K562 (cell line): ENCODE measurements around the gene SH2D1A. TPM values are rescaled to one million over a fixed set of nuclear protein-coding genes. Genes with fewer than 3 reads are reported as not detected.

ENCODE experiments used
- ATAC-seq: fragments of 200-7000 bp; cut with Tn5 transposase; 3 replicates; pipeline ENCODE4 v1.9.1; 2020; ENCODE audit warnings: moderate library complexity
- BruUV-seq: library from RNA; stranded (reverse); fragments of 400-500 nt; replicated peaks from 2 replicates; lab custom pipeline; 2021; lab: Mats Ljungman, UMichigan
- CTCF ChIA-PET: fragments of 300-600 bp; formaldehyde crosslinking; extraction: SDS; loops from one replicate; lab custom pipeline; 2021; ENCODE audit warnings: low intra/inter-chr PET ratio; lab: Yijun Ruan, JAX
- POLR2A ChIA-PET: fragments of 300-600, 350-650 bp; sonication (Branson Sonifier 250); formaldehyde crosslinking; extraction: SDS; loops from one replicate; lab custom pipeline; 2021; ENCODE audit warnings: antibody characterized with exemption, inconsistent platforms; lab: Yijun Ruan, JAX
- DNase-seq, 4 experiments: peaks; one replicate each; pipeline versions ENCODE4 v3.0.0 to v3.0.0-alpha.2; 2011 to 2018; ENCODE audit warnings: low spot score in 3 of 4, mixed read lengths in 3 of 4; ENCODE audit errors: extremely low read depth in 1 of 4
- FAIRE-seq: peaks from 2 replicates; lab custom pipeline; 2011; peaks lifted over from hg19 to GRCh38; lab: Jason Lieb, UNC
- H2AFZ ChIP-seq: 2 replicates; pipeline ENCODE4 v1.6.0; 2011; ENCODE audit warnings: low read depth, low read length, control low read depth, inconsistent platforms
- H3K27ac ChIP-seq: fragments of 200-600 bp; 3 replicates; pipeline ENCODE4 v1.8.0; 2011; ENCODE audit warnings: low read depth, mild to moderate bottlenecking, control low read depth, inconsistent platforms, low read length, moderate library complexity, mixed read lengths; ENCODE audit errors: extremely low read depth
- H3K27me3 ChIP-seq, 2 experiments: fragments of 300-600 bp in 1 of 2; 2 replicates in 1 of 2; 3 replicates in 1 of 2; pipeline versions ENCODE4 v1.6.0 to v1.8.0; 2011; ENCODE audit warnings: inconsistent platforms in 2 of 2, low read length in 2 of 2, mild to moderate bottlenecking in 1 of 2, mixed read lengths in 1 of 2, moderate library complexity in 1 of 2; ENCODE audit not compliant: control insufficient read depth in 2 of 2, insufficient read depth in 2 of 2
- H3K36me3 ChIP-seq: fragments of 300-600 bp; 3 replicates; pipeline ENCODE4 v1.8.0; 2011; ENCODE audit warnings: mild to moderate bottlenecking, low read length, inconsistent platforms; ENCODE audit not compliant: control insufficient read depth, insufficient read depth
- H3K4me1 ChIP-seq, 2 experiments: fragments of 200-600 bp in 1 of 2; replicated peaks in 1 of 2; 2 replicates in 1 of 2; 3 replicates in 1 of 2; pipeline versions ENCODE4 v1.5.1 to v1.8.0; 2011; ENCODE audit warnings: inconsistent platforms in 2 of 2, low read length in 2 of 2, mild to moderate bottlenecking in 1 of 2, mixed read lengths in 1 of 2, moderate library complexity in 1 of 2; ENCODE audit not compliant: control insufficient read depth in 2 of 2, insufficient read depth in 2 of 2
- H3K4me2 ChIP-seq: 2 replicates; pipeline ENCODE4 v1.6.1; 2011; ENCODE audit warnings: low read length, control low read depth, inconsistent platforms, mixed read lengths; ENCODE audit not compliant: insufficient read depth
- H3K4me3 ChIP-seq: fragments of 200-600 bp; sonication (generic), shearing (Covaris generic); 2 replicates; pipeline ENCODE4 v1.5.1; 2016; ENCODE audit warnings: control low read depth, inconsistent platforms
- H3K79me2 ChIP-seq: fragments of 200-600 bp; 3 replicates; pipeline ENCODE4 v1.8.0; 2011; ENCODE audit warnings: low read length, inconsistent platforms; ENCODE audit not compliant: control insufficient read depth, insufficient read depth
- H3K9ac ChIP-seq, 2 experiments: 2 replicates each; pipeline versions ENCODE4 v1.6.0 to v1.6.1; 2011; ENCODE audit warnings: low read depth in 2 of 2, low read length in 2 of 2, control low read depth in 1 of 2, inconsistent platforms in 1 of 2, mild to moderate bottlenecking in 1 of 2, mixed read lengths in 1 of 2; ENCODE audit not compliant: insufficient read depth in 1 of 2
- H3K9me1 ChIP-seq: one replicate; pipeline ENCODE4 v1.6.0; 2011; ENCODE audit warnings: inconsistent platforms, mild to moderate bottlenecking, low read length, moderate library complexity; ENCODE audit not compliant: control insufficient read depth, insufficient read depth
- H3K9me3 ChIP-seq: replicated peaks from 2 replicates; pipeline ENCODE4 v1.5.1; 2011; ENCODE audit warnings: low read depth, low read length, inconsistent platforms; ENCODE audit not compliant: control insufficient read depth, insufficient read depth
- H4K20me1 ChIP-seq: replicated peaks from 2 replicates; pipeline ENCODE4 v1.6.1; 2011; ENCODE audit warnings: low read length, inconsistent platforms, mixed read lengths; ENCODE audit not compliant: control insufficient read depth, insufficient read depth
- ASH1L ChIP-seq: fragments of 450-650 bp; IDR thresholded peaks from 2 replicates; pipeline ENCODE4 v1.6.1; 2018; ENCODE audit warnings: borderline replicate concordance, mild to moderate bottlenecking, low read depth; ENCODE audit not compliant: partially characterized antibody
- CBX5 ChIP-seq: IDR thresholded peaks from 2 replicates; pipeline ENCODE4 v1.6.1; 2014; ENCODE audit warnings: low read depth, borderline replicate concordance
- CBX8 ChIP-seq: fragments of 200-600 bp; sonication (generic); IDR thresholded peaks from 2 replicates; pipeline ENCODE4 v1.6.1; 2012; ENCODE audit warnings: borderline replicate concordance, mixed run types, low read depth, mild to moderate bottlenecking, moderate library complexity, mixed read lengths, low read length, control low read depth, inconsistent platforms; ENCODE audit not compliant: poor library complexity, severe bottlenecking; ENCODE audit errors: extremely low read depth
- FOXJ2 ChIP-seq: fragments of 200-800 bp; sonication (Bioruptor generic); IDR thresholded peaks from 2 replicates; pipeline ENCODE4 v1.6.1; 2016; ENCODE audit warnings: missing genetic modification characterization, missing compliant biosample characterization
- NBN ChIP-seq: fragments of 450-650 bp; IDR thresholded peaks from 2 replicates; pipeline ENCODE4 v1.6.1; 2016; ENCODE audit warnings: low read depth, mild to moderate bottlenecking
- ZNF174 ChIP-seq: fragments of 250-450 bp; sonication (Bioruptor Pico); IDR thresholded peaks from 2 replicates; pipeline ENCODE4 v1.4.0; 2020; ENCODE audit warnings: mild to moderate bottlenecking
- ZNF3 ChIP-seq: fragments of 250-450 bp; sonication (Bioruptor Pico); IDR thresholded peaks from 2 replicates; pipeline ENCODE4 v1.5.0; 2021; ENCODE audit warnings: mild to moderate bottlenecking, moderate library complexity
- WGBS: fragments of 100-300 bp; shearing (Covaris generic); methylation state at CpG from one replicate; pipeline ENCODE4 v1.1.6; 2016; ENCODE audit warnings: low coverage, mixed read lengths; ENCODE audit not compliant: insufficient coverage; ENCODE audit errors: missing lambda C conversion rate; 5-methylcytosine and 5-hydroxymethylcytosine counted together
- in situ Hi-C: fragments of 300-500 bp; cut with MboI; formaldehyde crosslinking; loops from 4 replicates; pipeline ENCODE4 v1.15.0; 2018; ENCODE audit warnings: inconsistent platforms, mixed read lengths
- intact Hi-C: fragments of 100-400 bp; cut with micrococcal nuclease; formaldehyde crosslinking; loops from 2 replicates; pipeline ENCODE4 v1.14.2; 2022
- polyA plus RNA-seq, 8 experiments: library from polyadenylated mRNA; depleted of rRNA in 4 of 8; stranded (reverse) in 5 of 8; unstranded in 3 of 8; fragments of >200 nt; fragmentation: Nextera tagmentation in 2 of 8; fragmentation: Illumina TruSeq in 1 of 8; extraction: Ambion mirVana in 2 of 8; extraction: Trizol in 1 of 8; gene quantifications; 2 replicates each; pipeline versions ENCODE4 v1.2.1 to v1.2.3, GENCODE V29; 2011 to 2014; ENCODE audit warnings: inconsistent platforms in 1 of 8, missing spikeins in 1 of 8
- total RNA-seq, 7 experiments: library from RNA; depleted of rRNA in 6 of 7; stranded (reverse); fragments of >200 nt in 6 of 7; fragmentation: Illumina TruSeq in 2 of 7; extraction: Trizol in 2 of 7; gene quantifications; 2 replicates each; pipeline versions ENCODE4 v1.2.1 to v1.2.3, GENCODE V29; 2011 to 2021; ENCODE audit warnings: low replicate concordance in 1 of 7

The SH2D1A gene
- total and polyA plus RNA-seq, 9 of the 15 experiments (the other 6 are each of a cell fraction or from before 2014, with no cell fraction given): 0.07 to 0.52 (median 0.19) TPM

GRCh38 chrX:124415115-124415800, 68.9 kb downstream of the SH2D1A start:
- H3K36me3 ChIP-seq: no peaks in the 10 kb centered on the region
- H3K9me1 ChIP-seq: no peaks in the 10 kb centered on the region
- H3K4me2 ChIP-seq: no peak overlapping the region
- FAIRE-seq (no peak), DNase-seq (no peak), ATAC-seq (no peak)
- intact Hi-C loops (no loop called here), in situ Hi-C loops (loop anchor here (25.0 kb wide), 1 partner anchor 722 kb away; no protein-coding TSS in a partner anchor)
- H3K4me3 ChIP-seq: no peak overlapping the region
- no peak overlapping the region for H3K27ac ChIP-seq
- no peaks in the 10 kb centered on the region for H3K27me3 ChIP-seq
- ChIA-PET CTCF (no interaction called here), POLR2A (interaction anchor here (0.6 to 1.4 kb wide), 3 partner anchors 10 to 24 kb away, joined by 3 read pairs; no protein-coding TSS in a partner anchor)
- 17% methylated on average over 5 of the region's 5 CpGs for WGBS
- H2AFZ ChIP-seq: no peak overlapping the region
- H3K9ac ChIP-seq: no peak overlapping the region
- H3K9me3 ChIP-seq: no peaks in the 10 kb centered on the region
- BruUV-seq: no TSS peak
- no peaks in the 10 kb centered on the region for H4K20me1 ChIP-seq
- TF ChIP-seq ZNF3 (no peak), ZNF174 (CRISPR knock-in tag) (no peak), FOXJ2 (tag) (no peak), NBN (no peak), ASH1L (no peak), CBX8 (no peak), CBX5 (no peak)
- no peaks in the 10 kb centered on the region; a peak in 2 of 5 replicates for H3K4me1 ChIP-seq
- no peaks in the 10 kb centered on the region for H3K79me2 ChIP-seq
